Ishikawa (cell line): ENCODE data around the gene KCNN2.
A peak's percentile ranks its signal among the peaks of the same experiment; 100 is the strongest.

Experiments used
- CEBPB ChIP-seq: IDR thresholded peaks from 2 replicates; pipeline ENCODE4 v1.6.1; 2012
- CREB1 ChIP-seq: IDR thresholded peaks from 2 replicates; pipeline ENCODE4 v1.6.1; 2012; ENCODE audit warnings: low read depth
- EGR1 ChIP-seq: IDR thresholded peaks from 2 replicates; pipeline ENCODE4 v1.6.1; 2012
- EP300 ChIP-seq: IDR thresholded peaks from 2 replicates; pipeline ENCODE4 v1.6.1; 2012; ENCODE audit warnings: borderline replicate concordance
- FOXM1 ChIP-seq: IDR thresholded peaks from 2 replicates; pipeline ENCODE4 v1.6.1; 2012; ENCODE audit warnings: low read depth, borderline replicate concordance
- MAX ChIP-seq: IDR thresholded peaks from 2 replicates; pipeline ENCODE4 v1.6.1; 2012
- NFIC ChIP-seq: IDR thresholded peaks from 2 replicates; pipeline ENCODE4 v1.6.1; 2012
- RAD21 ChIP-seq: IDR thresholded peaks from 2 replicates; pipeline ENCODE4 v1.6.1; 2012; ENCODE audit warnings: low read depth
- REST ChIP-seq: IDR thresholded peaks from 2 replicates; pipeline ENCODE4 v1.6.1; 2012; ENCODE audit warnings: low read depth, mild to moderate bottlenecking
- TAF1 ChIP-seq: IDR thresholded peaks from 2 replicates; pipeline ENCODE4 v1.6.1; 2012; ENCODE audit warnings: low read depth, mild to moderate bottlenecking
- TCF12 ChIP-seq: IDR thresholded peaks from 2 replicates; pipeline ENCODE4 v1.6.1; 2012; ENCODE audit warnings: low read depth
- TEAD4 ChIP-seq: IDR thresholded peaks from 2 replicates; pipeline ENCODE4 v1.6.1; 2012
- USF1 ChIP-seq: IDR thresholded peaks from 2 replicates; pipeline ENCODE4 v1.6.1; 2012
- YY1 ChIP-seq: IDR thresholded peaks from 2 replicates; pipeline ENCODE4 v1.6.1; 2012; ENCODE audit warnings: low read depth
- ZBTB7A ChIP-seq: IDR thresholded peaks from 2 replicates; pipeline ENCODE4 v1.6.1; 2012; ENCODE audit warnings: low read depth

The KCNN2 gene

GRCh38 chr5:114449860-114450421, 88.1 kb downstream of the KCNN2 start:
- no peak for TF ChIP-seq NFIC
- peak; percentile 83 for TF ChIP-seq RAD21

GRCh38 chr5:114450437-114450836, 88.6 kb downstream of the KCNN2 start:
- TF ChIP-seq FOXM1, result no peak
- TF ChIP-seq NFIC, result no peak
- no peak for TF ChIP-seq USF1
- no peak for TF ChIP-seq TEAD4
- TF ChIP-seq ZBTB7A, result no peak
- no peak for TF ChIP-seq CEBPB
- TF ChIP-seq YY1, result no peak
- TF ChIP-seq EP300, result no peak
- TF ChIP-seq CREB1, result no peak
- TF ChIP-seq TAF1, result no peak
- no peak for TF ChIP-seq EGR1
- TF ChIP-seq RAD21, result no peak
- no peak for TF ChIP-seq REST
- TF ChIP-seq MAX, result no peak
- no peak for TF ChIP-seq TCF12

GRCh38 chr5:114458726-114459125, 96.9 kb downstream of the KCNN2 start:
- no peak for TF ChIP-seq USF1
- TF ChIP-seq RAD21, result no peak

GRCh38 chr5:114467171-114467570, 105.3 kb downstream of the KCNN2 start:
- no peak for TF ChIP-seq EGR1
- TF ChIP-seq TAF1, result no peak
- no peak for TF ChIP-seq CREB1
- TF ChIP-seq FOXM1, result no peak
- TF ChIP-seq TCF12, result no peak
- TF ChIP-seq MAX, result no peak
- no peak for TF ChIP-seq RAD21
- no peak for TF ChIP-seq TEAD4
- no peak for TF ChIP-seq REST
- TF ChIP-seq NFIC, result no peak
- no peak for TF ChIP-seq CEBPB
- TF ChIP-seq USF1, result no peak
- no peak for TF ChIP-seq EP300
- TF ChIP-seq ZBTB7A, result no peak
- TF ChIP-seq YY1, result no peak

- TF ChIP-seq FOXM1, result no peak
- TF ChIP-seq ZBTB7A, result no peak
- TF ChIP-seq TEAD4, result no peak
- no peak for TF ChIP-seq MAX
- no peak for TF ChIP-seq CREB1
- TF ChIP-seq NFIC, result no peak
- TF ChIP-seq YY1, result no peak
- no peak for TF ChIP-seq EGR1
- no peak for TF ChIP-seq TCF12
- no peak for TF ChIP-seq USF1
- no peak for TF ChIP-seq EP300
- TF ChIP-seq CEBPB, result no peak
- no peak for TF ChIP-seq REST
- TF ChIP-seq RAD21, result no peak
- no peak for TF ChIP-seq TAF1
These were observed 105.9 kb downstream of the KCNN2 start for GRCh38 chr5:114467729-114468128.
